ENCODE results near the gene C2CD3. TPM values are rescaled to one million over a fixed set of nuclear protein-coding genes. Genes with fewer than 3 reads are reported as not detected.

C2CD3 gene
- total and polyA plus RNA-seq, 2 experiments from 2014 or later: 7.3 to 9.2 TPM

DNA sequence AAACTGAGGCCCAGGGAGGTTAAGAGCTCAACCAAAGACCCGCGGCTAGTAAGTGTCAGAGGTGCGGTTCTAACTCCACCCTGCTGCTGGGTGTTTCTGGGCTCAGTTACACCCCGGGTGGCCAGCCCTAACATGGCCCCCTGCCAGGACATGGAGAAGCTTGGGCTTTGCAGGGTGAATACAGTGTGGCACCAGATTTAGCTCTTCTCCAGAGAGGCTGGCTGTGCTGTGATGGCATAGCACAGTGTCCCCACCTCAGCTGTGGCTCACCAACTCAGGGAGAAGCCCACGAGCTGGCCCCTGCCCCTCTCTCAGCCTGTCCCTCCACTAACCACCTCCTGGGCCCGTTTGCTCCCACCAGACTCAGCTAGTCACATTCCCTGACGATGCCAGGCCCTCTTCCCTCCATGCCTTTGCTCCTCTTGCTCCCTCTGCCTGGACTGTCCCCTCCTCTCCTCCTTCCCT lies 168.9 kb downstream of the C2CD3 start:
- no peak for DNase-seq
- TF ChIP-seq EZH2phosphoT487 (IDR thresholded peaks at IDR 0.05; ENCODE audit: insufficient read depth, low read depth) (no peak), EZH2 (IDR thresholded peaks at IDR 0.05; ENCODE audit: insufficient read depth, poor library complexity, severe bottlenecking) (no peak)
- Histone ChIP-seq H3K4me2 (ENCODE audit: unreplicated experiment) (no peak overlapping the region), H2AFZ (no peak overlapping the region), H3K9me2 (ENCODE audit: insufficient read depth) (no peaks in the 10 kb centered on the region), H4K20me1 (ENCODE audit: insufficient read depth) (no peaks in the 10 kb centered on the region), H3K27me3 (replicated peaks; ENCODE audit: insufficient read depth) (no peaks in the 10 kb centered on the region), H3K4me3 (no peak overlapping the region), H3K4me1 (ENCODE audit: insufficient read depth) (no peaks in the 10 kb centered on the region), H3K9ac (no peak overlapping the region), H3F3A (ENCODE audit: insufficient read depth) (no peaks in the 10 kb centered on the region), H3K9me3 (ENCODE audit: low read depth) (no peaks in the 10 kb centered on the region), H3K79me2 (ENCODE audit: insufficient read depth) (no peaks in the 10 kb centered on the region), H3K27ac (no peak overlapping the region), H3K36me3 (ENCODE audit: low read depth) (no peaks in the 10 kb centered on the region)
- WGBS, 2 experiments (ENCODE audit: low coverage in 1 of 2, low lambda C conversion rate in 2 of 2, missing lambda C conversion rate in 2 of 2): 67 to 79% methylated on average over 6 to 7 of the region's 7 CpGs
- in situ Hi-C loops (cut with MboI): no loop called here

GRCh38 chr11:74000307-74001133 lies 170.3 kb downstream of the C2CD3 start:
- Histone ChIP-seq H2AFZ (no peak overlapping the region), H4K20me1 (ENCODE audit: insufficient read depth) (no peaks in the 10 kb centered on the region), H3K9me3 (ENCODE audit: low read depth) (no peaks in the 10 kb centered on the region), H3K27me3 (replicated peaks; ENCODE audit: insufficient read depth) (no peaks in the 10 kb centered on the region), H3K9me2 (ENCODE audit: insufficient read depth) (no peaks in the 10 kb centered on the region), H3K9ac (no peak overlapping the region), H3K27ac (no peak overlapping the region), H3F3A (ENCODE audit: insufficient read depth) (no peaks in the 10 kb centered on the region), H3K4me3 (no peak overlapping the region), H3K79me2 (ENCODE audit: insufficient read depth) (no peaks in the 10 kb centered on the region), H3K36me3 (ENCODE audit: low read depth) (no peaks in the 10 kb centered on the region), H3K4me2 (ENCODE audit: unreplicated experiment) (no peak overlapping the region), H3K4me1 (ENCODE audit: insufficient read depth) (no peaks in the 10 kb centered on the region)
- TF ChIP-seq EZH2phosphoT487 (IDR thresholded peaks at IDR 0.05; ENCODE audit: insufficient read depth, low read depth) (no peak), EZH2 (IDR thresholded peaks at IDR 0.05; ENCODE audit: insufficient read depth, poor library complexity, severe bottlenecking) (no peak)
- DNase-seq: no peak
- in situ Hi-C loops (cut with MboI): no loop called here
- WGBS, 2 experiments (ENCODE audit: low coverage in 1 of 2, low lambda C conversion rate in 2 of 2, missing lambda C conversion rate in 2 of 2): 77% methylated on average over 14 of the region's 14 CpGs

- no peak overlapping the region for H3K4me2 ChIP-seq (ENCODE audit: unreplicated experiment)
- H2AFZ ChIP-seq: no peak overlapping the region
- no peaks in the 10 kb centered on the region for H3K4me1 ChIP-seq (ENCODE audit: insufficient read depth)
- H4K20me1 ChIP-seq (ENCODE audit: insufficient read depth): no peaks in the 10 kb centered on the region
- H3K4me3 ChIP-seq: no peak overlapping the region
- DNase-seq: no peak
- H3K79me2 ChIP-seq (ENCODE audit: insufficient read depth): no peaks in the 10 kb centered on the region
- H3F3A ChIP-seq (ENCODE audit: insufficient read depth): no peaks in the 10 kb centered on the region
- no peak overlapping the region for H3K27ac ChIP-seq
- no peak overlapping the region for H3K9ac ChIP-seq
- in situ Hi-C loops (cut with MboI): no loop called here
- H3K27me3 ChIP-seq (replicated peaks; ENCODE audit: insufficient read depth): no peaks in the 10 kb centered on the region
- no peaks in the 10 kb centered on the region for H3K9me2 ChIP-seq (ENCODE audit: insufficient read depth)
- no peaks in the 10 kb centered on the region for H3K9me3 ChIP-seq (ENCODE audit: low read depth)
- WGBS, 2 experiments (ENCODE audit: low coverage in 1 of 2, low lambda C conversion rate in 2 of 2, missing lambda C conversion rate in 2 of 2): 74 to 77% methylated on average over 8 of the region's 8 CpGs
- TF ChIP-seq EZH2 (IDR thresholded peaks at IDR 0.05; ENCODE audit: insufficient read depth, poor library complexity, severe bottlenecking) (no peak), EZH2phosphoT487 (IDR thresholded peaks at IDR 0.05; ENCODE audit: insufficient read depth, low read depth) (no peak)
- H3K36me3 ChIP-seq (ENCODE audit: low read depth): no peaks in the 10 kb centered on the region
Observed at GRCh38 chr11:73999581-74000306, 171.1 kb downstream of the C2CD3 start.

GRCh38 chr11:73998846-73999575 lies 171.8 kb downstream of the C2CD3 start:
- H3K9me2 ChIP-seq (ENCODE audit: insufficient read depth): no peaks in the 10 kb centered on the region

More at GRCh38 chr11:73998846-73999575, 171.8 kb downstream of the C2CD3 start:
- 94% methylated on average over 13 of the region's 13 CpGs for WGBS, 2 experiments (ENCODE audit: low coverage in 1 of 2, low lambda C conversion rate in 2 of 2, missing lambda C conversion rate in 2 of 2)
- no peak overlapping the region for H3K4me3 ChIP-seq
- DNase-seq: no peak
- no peaks in the 10 kb centered on the region for H3F3A ChIP-seq (ENCODE audit: insufficient read depth)
- no peak overlapping the region for H3K4me2 ChIP-seq (ENCODE audit: unreplicated experiment)
- no peak overlapping the region for H3K9ac ChIP-seq
- no peaks in the 10 kb centered on the region for H3K9me3 ChIP-seq (ENCODE audit: low read depth)
- H2AFZ ChIP-seq: no peak overlapping the region
- no peaks in the 10 kb centered on the region for H3K4me1 ChIP-seq (ENCODE audit: insufficient read depth)
- H3K79me2 ChIP-seq (ENCODE audit: insufficient read depth): no peaks in the 10 kb centered on the region
- H3K27ac ChIP-seq: no peak overlapping the region
- in situ Hi-C loops (cut with MboI): no loop called here
- H3K36me3 ChIP-seq (ENCODE audit: low read depth): no peaks in the 10 kb centered on the region
- H4K20me1 ChIP-seq (ENCODE audit: insufficient read depth): no peaks in the 10 kb centered on the region
- no peaks in the 10 kb centered on the region for H3K27me3 ChIP-seq (replicated peaks; ENCODE audit: insufficient read depth)
- TF ChIP-seq EZH2 (IDR thresholded peaks at IDR 0.05; ENCODE audit: insufficient read depth, poor library complexity, severe bottlenecking): no peak
